ENCODE data around the gene SOX6.

SOX6 gene

DNA sequence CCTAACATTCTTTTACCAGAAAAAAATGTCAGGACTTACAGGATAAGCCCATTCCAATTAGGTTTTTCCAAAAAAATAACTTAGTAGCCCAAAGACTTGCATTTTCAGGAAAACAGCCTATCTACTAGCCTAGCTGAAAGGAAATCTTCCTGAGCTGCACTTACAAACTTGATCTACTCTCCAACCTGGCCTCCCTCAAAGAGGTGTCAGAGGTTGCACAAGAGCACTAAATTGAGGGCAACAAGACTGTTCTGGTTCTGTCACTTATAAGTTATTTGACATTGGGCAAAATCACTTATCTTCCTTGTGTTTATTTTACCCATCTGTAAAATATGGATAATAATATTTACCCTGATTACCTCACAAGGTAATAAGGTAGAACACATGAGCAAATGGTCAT lies 7.9 kb upstream of the SOX6 start:
- FAIRE-seq: peak; percentile 86

DNA sequence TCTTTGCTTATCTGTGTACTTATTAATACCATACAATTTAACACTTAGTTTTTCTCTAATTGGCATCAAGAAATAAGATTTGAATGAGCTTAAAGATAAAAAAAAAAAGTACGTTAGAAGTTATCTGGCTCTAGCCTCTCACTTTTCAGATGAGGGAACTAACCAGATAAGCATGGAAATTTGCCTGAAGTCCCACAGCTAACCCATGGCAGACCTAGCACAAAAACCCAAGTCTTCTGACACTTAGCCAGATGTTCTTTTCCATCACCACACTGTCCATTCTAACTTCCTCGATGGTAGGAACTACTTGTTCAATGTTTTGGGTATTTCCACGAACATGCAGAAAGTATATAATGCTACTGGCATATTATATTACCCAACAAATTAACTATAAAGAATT lies 7.4 kb upstream of the SOX6 start:
- FAIRE-seq: peak; percentile 9

DNA sequence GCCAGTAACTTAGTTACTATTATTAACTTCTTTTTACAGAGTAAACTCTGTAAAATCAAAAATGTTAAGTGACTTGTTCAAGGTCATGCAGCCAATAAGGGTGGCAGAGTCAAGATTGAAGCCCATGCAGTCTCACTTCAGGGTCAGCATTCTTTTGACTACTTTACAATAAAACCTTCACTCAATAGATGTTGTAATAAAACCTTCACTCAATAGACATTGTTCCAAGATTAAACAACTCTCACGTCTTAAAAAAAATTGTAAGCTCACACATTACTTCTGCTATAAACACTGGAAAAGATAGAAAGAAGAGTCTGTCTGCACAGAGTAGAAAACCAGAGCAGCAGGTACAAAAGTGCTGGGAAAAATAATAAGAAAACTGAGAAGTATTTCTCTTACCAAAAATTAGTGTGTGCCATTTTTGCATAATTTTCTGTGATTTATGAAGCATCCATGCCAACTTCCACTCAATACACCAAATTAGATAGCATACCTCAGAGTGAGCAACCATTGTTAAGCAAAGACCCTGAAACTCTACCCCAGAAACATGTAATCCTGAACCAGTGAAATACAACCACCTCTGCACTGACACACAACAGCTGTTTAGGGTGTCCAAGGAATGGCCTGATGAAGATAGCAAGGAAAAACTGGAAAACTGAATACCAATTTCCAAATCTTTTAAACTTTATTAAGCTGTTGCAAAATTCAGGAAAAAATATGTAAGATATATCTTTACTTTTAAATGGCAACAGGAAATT lies 4.9 kb upstream of the SOX6 start:
- FAIRE-seq: no peak

DNA sequence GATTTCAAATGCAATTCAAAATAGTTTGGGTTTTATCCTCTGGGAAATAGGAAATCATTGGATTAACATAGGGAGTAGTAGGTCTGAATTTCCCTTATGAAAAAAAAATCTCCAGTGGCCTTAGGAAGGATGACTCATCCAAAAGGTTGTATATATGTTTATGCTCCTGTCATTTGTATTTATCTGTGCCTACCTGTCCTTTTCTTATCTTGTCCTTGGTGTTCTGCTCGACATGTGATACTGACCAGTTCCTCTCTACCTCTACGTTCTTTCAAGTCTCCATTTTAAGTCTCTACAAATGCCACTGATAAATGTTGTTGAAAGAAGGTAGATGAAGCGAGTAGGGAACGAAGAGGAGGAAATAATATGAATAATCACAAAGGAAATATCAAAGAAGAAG lies 3.0 kb upstream of the SOX6 start:
- no peak for FAIRE-seq

DNA sequence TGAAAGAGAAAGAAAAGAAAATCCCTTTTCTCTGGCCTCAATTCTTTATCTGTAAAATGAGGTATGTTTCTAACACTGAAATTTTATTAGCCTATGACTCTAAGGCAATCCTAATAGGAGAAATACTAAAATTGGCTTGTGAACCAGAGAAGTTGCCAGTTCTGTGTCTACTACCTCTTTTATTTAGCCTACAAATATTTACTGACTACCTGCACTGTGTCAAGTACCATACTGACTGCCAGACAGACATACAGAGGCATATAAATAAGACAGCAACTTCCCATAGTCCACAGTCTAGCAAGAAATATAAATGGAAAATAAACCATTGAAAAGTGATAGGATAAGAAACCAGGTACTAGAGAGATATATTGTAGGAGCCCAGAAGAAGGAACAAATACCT lies 2.4 kb upstream of the SOX6 start:
- no peak for FAIRE-seq

DNA sequence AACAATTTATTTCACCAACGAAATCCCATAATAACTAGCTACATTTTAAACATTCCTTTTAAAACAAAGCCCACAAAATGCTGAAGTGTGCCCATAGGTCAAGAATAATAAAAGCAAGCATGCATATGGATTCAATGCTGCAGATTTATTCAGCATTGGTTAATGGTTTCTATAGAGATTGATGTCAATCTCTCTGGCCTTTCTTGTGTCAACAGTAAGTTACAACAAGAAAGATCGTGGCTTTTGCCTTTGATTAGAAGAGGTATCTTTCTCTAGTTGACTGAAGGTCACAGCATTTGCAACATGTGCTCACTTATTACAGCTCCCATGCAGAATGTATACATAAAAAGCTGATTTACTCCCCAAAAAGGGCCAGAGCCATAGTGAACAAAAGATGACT lies 1.4 kb upstream of the SOX6 start:
- FAIRE-seq: no peak

DNA sequence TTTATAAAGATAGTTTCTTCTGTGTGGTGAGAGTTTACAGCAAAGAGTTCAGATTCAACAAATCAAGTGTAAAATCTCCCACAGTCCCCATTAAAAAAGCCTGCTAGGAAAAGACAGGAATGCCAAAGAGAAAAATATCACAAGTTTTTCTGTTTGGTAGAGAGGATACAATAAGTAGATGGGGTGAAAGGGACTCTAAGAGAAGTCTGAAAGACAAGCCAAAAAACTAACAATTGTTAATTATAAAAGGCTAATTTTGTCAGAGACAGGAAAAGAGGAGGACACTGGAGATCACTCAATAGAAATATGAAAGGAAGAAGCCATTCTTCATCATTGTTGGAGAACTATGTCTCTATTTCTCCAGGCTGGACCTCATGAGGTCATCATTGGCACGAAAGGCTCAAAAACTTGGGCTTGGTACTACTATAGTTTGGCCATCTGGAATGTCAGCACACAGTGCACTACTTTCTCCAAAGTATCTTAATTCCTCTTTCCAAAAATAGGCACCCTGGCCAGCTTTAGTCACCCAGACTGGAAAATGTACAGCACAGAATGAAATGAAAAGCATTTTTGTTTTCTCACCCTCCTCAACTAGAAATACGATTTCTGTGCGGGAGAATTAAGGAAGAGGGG lies 531 bp upstream of the SOX6 start:
- FAIRE-seq: no peak

DNA sequence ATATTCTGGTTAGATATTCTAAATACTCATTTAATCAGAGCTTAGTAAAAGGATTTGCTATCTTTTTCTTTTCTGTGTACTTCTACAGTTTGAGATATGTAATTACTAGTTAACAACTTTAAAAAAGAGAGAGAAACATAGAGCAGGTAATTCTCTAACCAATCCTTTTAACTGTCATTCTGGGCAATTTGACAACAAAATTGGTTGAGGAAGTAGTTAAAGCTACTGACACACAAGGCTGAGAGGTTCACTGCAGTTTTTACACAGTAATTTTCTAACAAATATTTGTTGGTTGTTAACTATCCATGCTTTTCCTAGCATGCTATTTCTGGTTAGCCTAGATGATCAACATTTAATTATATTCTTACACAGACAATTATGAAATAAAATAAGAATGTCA lies 3.6 kb downstream of the SOX6 start:
- FAIRE-seq: peak; percentile 60

DNA sequence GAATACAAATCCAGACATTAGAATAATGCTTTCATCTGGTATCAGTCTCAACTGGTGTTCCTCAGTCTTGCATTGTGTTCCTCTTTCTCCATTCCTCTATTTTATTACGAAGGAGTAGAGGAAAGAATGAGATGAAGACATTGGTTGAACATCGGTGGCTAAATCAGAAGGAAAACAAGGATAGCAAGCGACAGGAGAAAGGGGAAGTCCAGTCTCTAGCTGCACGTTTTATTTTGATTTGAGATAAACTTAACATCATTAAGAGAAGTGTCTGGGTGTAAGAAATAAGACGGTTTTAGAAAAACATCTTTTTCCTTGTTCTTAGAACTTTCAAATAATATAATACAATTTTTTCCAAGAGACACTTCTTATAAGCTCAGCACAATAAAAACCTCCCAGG lies 6.2 kb downstream of the SOX6 start:
- no peak for FAIRE-seq

DNA sequence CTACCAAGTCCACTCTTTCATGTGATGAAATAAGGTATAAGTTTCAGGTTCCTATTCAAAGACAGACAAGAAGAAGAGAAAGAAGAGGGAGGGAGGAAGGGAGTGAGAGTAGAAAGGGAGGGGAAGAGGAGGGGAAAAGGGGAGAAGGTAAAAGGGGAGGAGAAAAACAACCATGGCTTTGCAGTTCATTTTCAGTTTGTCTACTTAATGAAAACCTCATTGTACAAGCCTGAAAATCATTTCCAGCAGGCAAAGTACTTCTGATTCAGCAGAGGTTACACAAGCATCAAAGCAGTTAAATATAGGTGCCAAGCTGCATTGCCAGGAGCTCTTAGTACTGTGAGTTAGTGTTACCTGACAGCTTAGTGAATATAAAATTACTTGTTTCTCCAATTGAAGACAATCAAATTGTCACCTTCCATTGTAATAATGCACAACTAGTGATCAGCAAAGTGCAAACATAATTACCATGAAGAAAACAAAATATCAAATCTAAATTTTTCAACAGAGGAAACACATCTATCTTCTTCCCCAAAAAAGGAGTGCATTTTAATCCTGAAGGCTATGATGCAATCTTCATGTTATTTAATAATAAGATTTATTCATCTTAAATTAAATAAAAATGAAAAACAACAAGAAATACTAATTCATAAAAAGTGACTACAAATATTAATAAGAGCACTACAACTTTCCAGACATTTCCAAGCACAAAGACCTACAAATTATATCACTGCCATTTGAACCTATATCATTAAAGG lies 8.2 kb downstream of the SOX6 start:
- FAIRE-seq: peak; percentile 84

DNA sequence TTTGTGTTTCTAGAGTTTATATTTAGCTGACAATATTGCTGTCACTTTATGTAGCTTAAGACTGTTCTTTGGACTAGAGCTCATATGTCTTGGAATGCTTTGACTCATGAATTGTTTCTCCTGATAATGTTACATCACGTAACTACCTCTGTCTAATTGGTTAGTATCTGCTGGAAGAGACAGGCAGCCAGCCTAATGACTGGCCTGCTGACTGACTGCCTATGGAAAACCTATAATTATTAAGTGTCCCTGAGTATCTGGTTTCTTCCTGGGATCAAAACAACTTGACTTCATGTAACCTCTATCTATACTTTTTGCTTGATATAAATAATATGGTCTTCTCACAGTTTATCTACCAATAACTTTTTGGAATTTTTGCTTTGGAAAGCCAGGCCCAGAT lies 9.4 kb downstream of the SOX6 start:
- peak; percentile 13 for FAIRE-seq

DNA sequence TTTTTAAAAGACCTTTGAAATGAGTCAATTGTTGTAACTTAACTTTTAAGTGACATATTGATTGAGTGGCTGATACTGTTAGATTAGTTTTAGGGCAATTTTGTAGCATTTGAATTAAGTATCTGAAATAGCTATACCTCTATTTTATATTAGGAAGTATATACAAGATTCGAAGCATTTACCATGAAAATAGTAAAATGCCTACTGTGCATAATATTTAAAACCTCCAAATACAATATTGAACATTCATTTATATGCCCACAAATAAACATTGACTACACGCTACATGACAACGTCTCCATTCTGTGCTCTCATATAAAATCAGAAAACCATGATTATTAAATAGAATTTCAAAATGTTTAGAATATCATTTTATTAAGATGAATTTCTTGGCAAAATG lies 14.5 kb downstream of the SOX6 start:
- peak; percentile 71 for FAIRE-seq

DNA sequence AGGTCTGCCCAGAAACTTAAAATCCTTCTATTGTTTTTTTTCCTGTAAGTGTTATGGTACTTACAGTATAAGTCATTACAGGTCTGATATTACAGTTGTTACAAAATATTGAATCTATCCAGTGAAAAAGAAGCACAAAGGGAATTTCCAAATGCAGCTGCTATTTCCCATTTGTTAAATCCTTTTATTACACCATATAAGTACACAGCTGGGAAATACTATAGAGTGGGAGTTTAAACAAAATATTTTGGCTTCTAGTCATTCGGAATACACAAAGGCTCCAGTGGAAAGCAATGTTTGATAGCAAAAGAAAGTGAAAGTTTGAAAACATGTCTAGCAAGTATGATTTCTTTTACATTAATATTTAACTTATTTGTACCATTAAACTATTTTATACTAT lies 18.0 kb downstream of the SOX6 start:
- FAIRE-seq: no peak

DNA sequence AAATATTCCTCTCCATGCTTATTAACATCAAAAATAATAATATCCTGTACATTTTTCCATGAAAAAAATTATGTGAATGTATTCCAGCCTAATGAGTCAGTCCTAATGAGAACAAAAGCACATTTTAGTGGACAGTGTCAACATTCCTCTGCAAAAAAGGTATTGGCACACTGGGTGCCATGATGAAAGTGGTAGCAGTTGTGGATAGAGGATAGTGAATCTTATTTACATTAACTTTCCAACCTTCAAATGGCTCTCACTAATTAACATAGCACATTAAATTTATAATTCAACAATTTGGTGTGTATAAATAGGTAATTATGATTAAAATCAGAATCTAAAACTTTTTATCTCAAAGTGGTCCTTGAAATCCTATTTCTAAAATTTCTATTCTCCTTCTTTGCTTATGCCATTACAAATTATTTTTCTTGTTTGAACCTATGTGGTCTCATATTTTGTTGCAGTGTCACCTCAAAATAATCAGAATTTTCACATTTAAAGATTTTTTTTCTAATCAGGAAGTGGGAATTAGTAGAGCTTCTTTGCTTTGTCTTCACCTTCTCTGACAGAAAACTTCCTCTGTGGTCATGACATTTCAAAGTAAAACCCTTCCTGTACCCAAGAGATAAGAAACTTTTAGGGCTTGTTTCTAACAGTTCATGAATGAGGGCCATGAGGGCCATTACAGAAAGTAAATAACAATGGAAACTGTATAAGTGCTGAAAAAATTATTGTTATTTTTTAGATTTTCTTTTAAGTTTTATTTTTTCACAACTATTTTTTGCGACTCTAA lies 18.7 kb downstream of the SOX6 start:
- peak; percentile 17 for FAIRE-seq

DNA sequence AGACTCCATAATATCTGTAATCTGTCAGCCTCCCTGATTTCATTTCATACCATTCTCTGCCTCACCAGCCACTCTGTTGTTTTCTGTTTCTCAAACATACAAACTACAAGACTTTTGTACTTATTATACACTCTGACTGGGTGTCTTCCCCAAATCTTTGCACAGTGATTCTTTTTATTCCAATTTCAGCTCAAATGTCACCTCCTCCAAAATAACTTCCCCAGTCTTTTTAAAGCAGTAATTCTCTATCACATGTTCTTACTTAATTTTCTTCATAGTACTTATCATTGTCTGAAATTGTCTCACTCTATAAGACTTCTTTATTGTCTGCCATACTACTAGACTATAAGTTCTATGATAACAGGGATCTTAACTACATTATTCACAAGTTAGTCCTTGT lies 19.6 kb downstream of the SOX6 start:
- peak; percentile 43 for FAIRE-seq

DNA sequence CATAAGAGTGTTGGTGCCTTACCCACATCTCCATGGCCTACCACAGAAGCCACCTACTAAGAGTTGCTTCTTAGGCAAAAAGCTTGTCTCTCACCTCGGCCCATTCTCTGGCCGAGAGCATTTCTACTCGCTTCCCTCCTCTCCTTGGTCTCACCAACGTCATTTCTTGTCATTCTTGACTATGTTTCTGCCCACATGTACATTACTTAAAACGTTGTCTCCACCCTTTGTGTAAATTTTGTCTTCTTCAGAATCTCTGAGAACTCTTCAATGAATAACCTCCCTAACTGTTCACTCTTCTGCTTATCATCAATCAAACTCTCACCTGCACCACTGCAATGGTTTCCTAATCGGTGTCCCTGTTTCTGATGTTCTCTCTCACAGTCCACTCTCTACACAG lies 20.1 kb downstream of the SOX6 start:
- no peak for FAIRE-seq

DNA sequence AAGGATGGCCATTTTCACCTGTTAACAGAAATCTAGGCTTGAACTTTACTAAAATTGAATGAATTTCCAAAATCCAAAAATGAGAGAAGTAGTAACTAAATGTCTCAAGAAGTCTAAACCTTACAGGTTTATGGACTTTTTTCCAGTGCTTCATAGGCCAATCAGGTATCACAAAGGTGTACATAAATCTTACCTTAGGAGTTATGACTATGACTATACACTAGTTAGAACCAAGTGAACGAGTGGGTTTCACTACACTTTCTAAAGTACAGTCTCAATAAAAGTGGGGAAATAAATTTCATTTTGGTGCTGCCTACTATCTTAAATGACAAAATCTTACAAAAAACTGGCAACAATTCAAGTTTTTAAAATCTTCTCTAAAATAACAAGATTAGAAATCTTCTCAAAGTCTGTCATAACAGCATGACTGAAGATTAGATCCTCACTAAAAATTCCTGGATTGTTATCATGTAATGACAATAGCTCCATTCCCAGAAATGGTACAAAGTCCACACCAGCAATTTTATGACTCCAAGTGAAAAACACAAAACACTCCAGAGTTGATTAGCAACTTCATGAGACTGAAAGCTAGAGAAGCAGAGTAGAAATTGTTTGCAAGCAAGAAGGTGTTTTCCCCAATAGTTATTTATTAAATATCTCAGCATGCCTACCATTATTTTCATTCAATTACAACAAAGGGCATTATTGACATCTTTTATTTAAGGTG lies 20.9 kb downstream of the SOX6 start:
- FAIRE-seq: peak; percentile 97

DNA sequence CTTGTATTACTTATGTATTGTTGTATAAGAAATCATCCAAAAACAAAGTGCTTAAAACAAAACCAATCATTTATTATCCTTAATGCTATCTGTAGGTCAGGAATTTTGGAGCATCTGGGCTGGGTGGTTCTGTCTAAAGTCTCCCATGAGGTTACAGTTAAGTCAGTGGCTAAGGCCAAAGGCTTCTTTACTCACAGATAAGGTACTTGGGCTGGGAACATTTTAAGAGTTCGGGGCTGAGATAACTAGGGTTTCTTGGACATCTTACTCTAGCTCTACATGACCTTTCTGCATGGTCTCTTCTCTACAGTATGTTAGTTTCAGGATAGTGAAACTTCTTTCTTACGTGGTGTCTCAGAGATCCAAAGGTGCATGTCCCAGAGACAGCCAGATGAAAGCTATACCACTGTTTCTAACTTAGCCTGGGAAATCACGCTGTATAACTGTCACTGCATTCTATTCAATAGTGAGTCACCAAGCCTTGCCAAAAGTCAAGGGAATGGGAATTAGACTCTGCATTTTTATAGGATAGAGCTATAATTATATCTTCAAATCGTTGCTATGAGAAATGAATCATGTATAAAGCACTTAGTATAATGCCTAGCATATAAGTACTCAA lies 29.6 kb downstream of the SOX6 start:
- no peak for FAIRE-seq

DNA sequence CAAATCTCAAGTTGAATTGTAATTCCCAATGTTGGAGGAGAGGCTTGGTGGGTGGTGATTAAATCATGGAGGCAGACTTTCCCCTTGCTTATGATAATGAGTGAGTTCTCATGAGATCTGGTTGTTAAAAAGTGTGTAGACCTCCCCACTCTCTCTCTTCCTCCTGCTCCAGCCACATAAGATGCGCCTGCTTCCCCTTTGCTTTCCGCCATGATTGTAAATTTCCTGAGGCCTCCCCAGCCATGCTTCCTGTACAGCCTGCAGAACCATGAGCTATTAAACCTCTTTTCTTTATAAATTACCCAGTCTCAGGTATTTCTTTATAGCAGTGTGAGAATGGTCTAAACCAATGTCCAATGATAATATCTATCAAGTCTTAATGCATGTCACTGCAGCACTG lies 34.2 kb downstream of the SOX6 start:
- no peak for FAIRE-seq

DNA sequence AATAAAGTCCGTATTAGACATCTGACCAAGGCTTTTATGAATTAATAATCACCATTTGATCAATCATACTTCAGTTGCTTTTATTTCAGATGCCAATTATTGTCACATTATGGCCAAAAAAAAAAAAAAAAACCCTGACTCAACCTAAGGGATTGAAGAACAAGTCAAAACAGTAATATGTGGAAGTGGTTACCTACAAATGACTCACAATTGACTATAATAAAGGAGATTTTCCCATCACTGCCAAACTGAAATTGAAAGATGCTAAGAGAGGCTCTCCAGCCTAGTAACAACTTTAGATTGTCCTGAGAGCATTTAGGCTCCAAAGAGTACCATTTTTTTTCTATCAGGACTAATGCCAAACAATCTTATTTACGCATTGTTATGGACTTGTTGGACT lies 35.2 kb downstream of the SOX6 start:
- FAIRE-seq: no peak

DNA sequence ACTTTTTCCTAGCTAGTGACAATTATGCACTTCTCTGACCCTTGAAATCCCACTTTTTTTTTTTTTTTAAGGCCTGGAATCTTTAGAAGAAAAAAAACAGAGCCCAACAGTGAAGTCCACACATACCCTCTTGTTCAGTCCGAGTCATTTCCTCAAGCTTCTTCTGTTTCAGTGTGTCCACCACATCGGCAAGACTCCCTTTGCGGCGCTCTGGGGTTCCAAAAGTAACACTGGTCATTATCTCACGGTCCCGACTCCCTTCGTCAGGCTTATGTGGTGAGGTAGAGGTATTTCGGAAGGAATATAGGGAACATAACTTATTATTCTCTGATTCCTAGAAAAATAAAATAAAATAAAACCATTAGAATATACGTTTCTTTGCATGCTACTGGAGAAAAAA lies 38.0 kb downstream of the SOX6 start:
- no peak for FAIRE-seq

DNA sequence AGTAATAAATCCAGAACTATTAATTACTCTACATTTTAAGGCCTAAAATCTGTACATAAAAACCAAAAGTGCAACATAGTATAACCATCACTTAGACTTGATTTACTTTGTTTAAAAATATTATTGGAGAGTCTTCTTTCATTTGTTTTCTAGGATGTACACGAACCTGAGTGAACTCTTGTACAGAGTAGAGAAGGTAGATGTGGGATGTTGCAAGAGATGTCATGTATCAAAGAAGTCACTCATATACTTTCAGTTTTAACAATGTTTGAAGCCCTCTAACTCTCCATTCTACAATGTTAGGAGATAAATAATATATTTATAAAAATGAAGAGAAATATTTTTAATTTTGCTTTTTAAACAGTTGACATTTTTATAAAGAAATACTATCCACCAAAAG lies 38.6 kb downstream of the SOX6 start:
- FAIRE-seq: no peak
